AG04449 (cell line): ENCODE measurements around the gene MNX1.

ENCODE experiments used
- CTCF ChIA-PET: fragments of 350-600 bp; formaldehyde crosslinking; extraction: SDS; loops from one replicate; lab custom pipeline; 2021; ENCODE audit warnings: antibody characterized with exemption; lab: Yijun Ruan, JAX
- POLR2A ChIA-PET: fragments of 400-600, 350-600 bp; formaldehyde crosslinking; extraction: SDS; loops from one replicate; lab custom pipeline; 2020; ENCODE audit warnings: antibody characterized with exemption, inconsistent platforms; lab: Yijun Ruan, JAX
- DNase-seq: peaks from one replicate; pipeline ENCODE4 v3.0.0-alpha.2; 2010; ENCODE audit warnings: low read depth, low spot score
- H3K4me3 ChIP-seq: 2 replicates; pipeline ENCODE4 v1.5.1; 2011; ENCODE audit warnings: low read depth, mild to moderate bottlenecking, control low read depth, low read length
- CTCF ChIP-seq: IDR thresholded peaks from one replicate; pipeline ENCODE4 v1.5.1; 2011; ENCODE audit warnings: mild to moderate bottlenecking, moderate library complexity, low read length, control low read depth, inconsistent platforms; ENCODE audit not compliant: insufficient read depth; ENCODE audit errors: missing control alignments

The MNX1 gene

GRCh38 chr7:156962145-156962544 lies 48.3 kb downstream of the MNX1 start:
- DNase-seq, result no peak
- TF ChIP-seq CTCF, result no peak
- POLR2A ChIA-PET, result no interaction called here
- H3K4me3 ChIP-seq, result no peak overlapping the region
- CTCF ChIA-PET, result interaction anchor here (1.0 to 2.7 kb wide), 2 partner anchors 10 to 12 kb away, joined by 7 to 8 read pairs; partner anchors contain the start of gene NOM1

GRCh38 chr7:156956727-156957126 lies 53.7 kb downstream of the MNX1 start:
- H3K4me3 ChIP-seq, result no peak overlapping the region
- no peak for TF ChIP-seq CTCF
- ChIA-PET POLR2A (no interaction called here), CTCF (interaction anchor here (0.9 to 4.7 kb wide), 5 partner anchors 8 to 24 kb away, joined by 3 to 39 read pairs (median 3); no protein-coding TSS in a partner anchor)
- DNase-seq, result no peak

- ChIA-PET POLR2A (no interaction called here), CTCF (interaction anchor here (4.7 kb wide), 1 partner anchor 15 kb away, joined by 39 read pairs; no protein-coding TSS in a partner anchor)
- no peak for TF ChIP-seq CTCF
- no peak overlapping the region for H3K4me3 ChIP-seq
- DNase-seq, result no peak
Measured at GRCh38 chr7:156954941-156955340, 55.5 kb downstream of the MNX1 start.
